Measurements from ENCODE around the gene BMPR1A.
"Not testable (repeated sequence)": the region's sequence is repeated elsewhere in the genome, so short reads cannot be mapped to it uniquely, and the experiment has no call there.

BMPR1A gene

GRCh38 chr10:86936661-86937501 is 180.5 kb downstream of the BMPR1A start:
- Histone ChIP-seq H3K27me3 (replicated peaks; ENCODE audit: control insufficient read depth, insufficient read depth, low read length) (no peaks in the 10 kb centered on the region), H3K4me3 (replicated peaks; ENCODE audit: low read depth, low read length) (no peak overlapping the region), H3K36me3 (ENCODE audit: control insufficient read depth, insufficient read depth, low read length) (no peaks in the 10 kb centered on the region)
- TF ChIP-seq, protein P1, sequence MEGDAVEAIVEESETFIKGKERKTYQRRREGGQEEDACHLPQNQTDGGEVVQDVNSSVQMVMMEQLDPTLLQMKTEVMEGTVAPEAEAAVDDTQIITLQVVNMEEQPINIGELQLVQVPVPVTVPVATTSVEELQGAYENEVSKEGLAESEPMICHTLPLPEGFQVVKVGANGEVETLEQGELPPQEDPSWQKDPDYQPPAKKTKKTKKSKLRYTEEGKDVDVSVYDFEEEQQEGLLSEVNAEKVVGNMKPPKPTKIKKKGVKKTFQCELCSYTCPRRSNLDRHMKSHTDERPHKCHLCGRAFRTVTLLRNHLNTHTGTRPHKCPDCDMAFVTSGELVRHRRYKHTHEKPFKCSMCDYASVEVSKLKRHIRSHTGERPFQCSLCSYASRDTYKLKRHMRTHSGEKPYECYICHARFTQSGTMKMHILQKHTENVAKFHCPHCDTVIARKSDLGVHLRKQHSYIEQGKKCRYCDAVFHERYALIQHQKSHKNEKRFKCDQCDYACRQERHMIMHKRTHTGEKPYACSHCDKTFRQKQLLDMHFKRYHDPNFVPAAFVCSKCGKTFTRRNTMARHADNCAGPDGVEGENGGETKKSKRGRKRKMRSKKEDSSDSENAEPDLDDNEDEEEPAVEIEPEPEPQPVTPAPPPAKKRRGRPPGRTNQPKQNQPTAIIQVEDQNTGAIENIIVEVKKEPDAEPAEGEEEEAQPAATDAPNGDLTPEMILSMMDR (IDR thresholded peaks at IDR 0.05; ENCODE audit: insufficient read depth, low read length, poor library complexity, severe bottlenecking), result no peak
- DNase-seq (ENCODE audit: extremely low read depth, insufficient read length), result no peak

DNA sequence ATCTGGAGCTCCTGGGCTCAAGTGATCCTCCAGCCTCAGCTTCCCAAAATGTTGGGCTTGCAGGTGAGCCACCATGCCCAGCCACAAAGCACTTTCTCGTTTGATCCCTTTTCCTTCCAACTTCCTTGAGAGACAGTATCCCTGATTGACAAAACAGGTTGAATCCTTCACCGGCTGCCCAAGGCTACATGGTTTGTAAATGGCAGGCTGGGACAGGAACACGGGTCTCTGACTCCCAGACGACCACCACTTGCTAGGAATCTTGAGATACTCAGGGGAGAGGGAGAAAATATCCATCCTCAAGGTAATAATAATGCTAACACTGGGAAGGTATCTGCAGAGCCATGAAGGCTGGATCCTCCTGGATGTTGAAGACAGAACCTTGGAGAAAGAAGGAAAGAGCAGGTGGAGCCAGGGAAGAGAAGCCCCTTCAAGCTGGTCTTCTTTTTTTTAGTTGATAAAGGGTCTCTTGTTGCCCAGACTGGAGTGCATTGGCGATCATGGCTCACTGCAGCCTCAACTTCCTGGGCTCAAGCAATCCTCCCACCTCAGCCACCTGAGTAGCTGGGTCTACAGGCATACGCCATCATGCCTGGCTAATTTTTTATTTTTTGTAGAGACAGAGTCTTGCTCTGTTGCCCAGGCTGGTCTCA is 181.2 kb downstream of the BMPR1A start:
- Histone ChIP-seq H3K4me3 (replicated peaks; ENCODE audit: low read depth, low read length) (no peak overlapping the region), H3K36me3 (ENCODE audit: control insufficient read depth, insufficient read depth, low read length) (no peaks in the 10 kb centered on the region), H3K27me3 (replicated peaks; ENCODE audit: control insufficient read depth, insufficient read depth, low read length) (no peaks in the 10 kb centered on the region)
- TF ChIP-seq, protein P1 (IDR thresholded peaks at IDR 0.05; ENCODE audit: insufficient read depth, low read length, poor library complexity, severe bottlenecking), result no peak
- no peak for DNase-seq (ENCODE audit: extremely low read depth, insufficient read length)

GRCh38 chr10:86938260-86938659 is 181.8 kb downstream of the BMPR1A start:
- TF ChIP-seq, protein P1 (IDR thresholded peaks at IDR 0.05; ENCODE audit: insufficient read depth, low read length, poor library complexity, severe bottlenecking), result no peak
- Histone ChIP-seq H3K4me3 (replicated peaks; ENCODE audit: low read depth, low read length) (no peak overlapping the region), H3K27me3 (replicated peaks; ENCODE audit: control insufficient read depth, insufficient read depth, low read length) (no peaks in the 10 kb centered on the region), H3K36me3 (ENCODE audit: control insufficient read depth, insufficient read depth, low read length) (no peaks in the 10 kb centered on the region)
- DNase-seq (ENCODE audit: extremely low read depth, insufficient read length), result no peak

DNA sequence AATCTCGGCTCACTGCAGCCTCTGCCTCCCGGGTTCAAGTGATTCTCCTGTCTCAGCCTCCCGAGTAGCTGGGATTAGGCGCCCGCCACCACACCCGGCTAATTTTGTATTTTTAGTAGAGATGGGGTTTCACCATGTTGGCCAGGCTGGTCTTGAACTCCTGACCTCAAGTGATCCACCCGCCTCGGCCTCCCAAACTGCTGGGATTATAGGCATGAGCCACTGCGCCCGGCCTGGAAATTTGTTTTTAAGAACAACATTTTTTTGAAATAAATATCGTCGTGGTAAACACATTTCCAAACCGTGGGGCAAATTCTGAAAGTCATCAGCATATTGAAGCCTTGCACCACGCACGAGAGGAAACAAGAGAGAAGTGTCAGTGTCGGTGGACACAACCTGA is 183.7 kb downstream of the BMPR1A start:
- H3K4me3 ChIP-seq (replicated peaks; ENCODE audit: low read depth, low read length); DNase-seq (ENCODE audit: extremely low read depth, insufficient read length); H3K27me3 ChIP-seq (replicated peaks; ENCODE audit: control insufficient read depth, insufficient read depth, low read length); H3K36me3 ChIP-seq (ENCODE audit: control insufficient read depth, insufficient read depth, low read length): not testable (repeated sequence)

- Histone ChIP-seq H3K4me3 (replicated peaks; ENCODE audit: low read depth, low read length) (no peak overlapping the region), H3K36me3 (ENCODE audit: control insufficient read depth, insufficient read depth, low read length) (no peaks in the 10 kb centered on the region), H3K27me3 (replicated peaks; ENCODE audit: control insufficient read depth, insufficient read depth, low read length) (no peaks in the 10 kb centered on the region)
- TF ChIP-seq, protein P1 (IDR thresholded peaks at IDR 0.05; ENCODE audit: insufficient read depth, low read length, poor library complexity, severe bottlenecking), result no peak
- DNase-seq (ENCODE audit: extremely low read depth, insufficient read length), result no peak
Measured at GRCh38 chr10:86940677-86941076, 184.3 kb downstream of the BMPR1A start.

GRCh38 chr10:86941426-86941825 is 185.0 kb downstream of the BMPR1A start:
- Histone ChIP-seq H3K27me3 (replicated peaks; ENCODE audit: control insufficient read depth, insufficient read depth, low read length) (no peaks in the 10 kb centered on the region), H3K36me3 (ENCODE audit: control insufficient read depth, insufficient read depth, low read length) (no peaks in the 10 kb centered on the region), H3K4me3 (replicated peaks; ENCODE audit: low read depth, low read length) (no peak overlapping the region)
- TF ChIP-seq, protein P1 (IDR thresholded peaks at IDR 0.05; ENCODE audit: insufficient read depth, low read length, poor library complexity, severe bottlenecking), result no peak
- no peak for DNase-seq (ENCODE audit: extremely low read depth, insufficient read length)

Measured in GM06990 (cell line).